RWPE2 (cell line): Measurements from ENCODE around the gene SVIL.

Experiments
- ATAC-seq: fragments of 200-7000 bp; cut with Tn5 transposase; 3 replicates; pipeline ENCODE4 v1.9.1; 2021; ENCODE audit warnings: low read depth
- DNase-seq: peaks from one replicate; pipeline ENCODE4 v3.0.0-alpha.2; 2020; ENCODE audit warnings: low spot score
- H3K27ac ChIP-seq: fragments of 450-650 bp; 2 replicates; pipeline ENCODE4 v1.5.1; 2017; ENCODE audit warnings: mild to moderate bottlenecking; ENCODE audit not compliant: poor library complexity, severe bottlenecking
- H3K27me3 ChIP-seq: fragments of 250-450 bp; sonication (Bioruptor Pico); 2 replicates; pipeline ENCODE4 v1.5.1; 2021; ENCODE audit warnings: mild to moderate bottlenecking, moderate library complexity; ENCODE audit not compliant: insufficient read depth, poor library complexity, severe bottlenecking
- H3K36me3 ChIP-seq: fragments of 250-450 bp; sonication (Bioruptor Pico); 2 replicates; pipeline ENCODE4 v1.5.1; 2020; ENCODE audit warnings: low read depth, mild to moderate bottlenecking, moderate library complexity
- H3K4me1 ChIP-seq: fragments of 250-450 bp; sonication (Bioruptor Pico); 2 replicates; pipeline ENCODE4 v1.5.1; 2021; ENCODE audit warnings: mild to moderate bottlenecking, moderate library complexity; ENCODE audit not compliant: insufficient read depth, poor library complexity, severe bottlenecking
- H3K4me3 ChIP-seq: fragments of 250-450 bp; sonication (Bioruptor Pico); 2 replicates; pipeline ENCODE4 v1.5.1; 2021; ENCODE audit warnings: mild to moderate bottlenecking, moderate library complexity; ENCODE audit not compliant: severe bottlenecking
- H3K9me3 ChIP-seq: fragments of 250-450 bp; sonication (Bioruptor Pico); 2 replicates; pipeline ENCODE4 v1.5.1; 2021; ENCODE audit warnings: mild to moderate bottlenecking, moderate library complexity; ENCODE audit not compliant: severe bottlenecking
- TF ChIP-seq, protein P1 (sequence below): fragments of 450-650 bp; IDR thresholded peaks from one replicate; pipeline ENCODE4 v1.5.1; 2017; ENCODE audit warnings: mild to moderate bottlenecking, moderate library complexity; ENCODE audit not compliant: poor library complexity, severe bottlenecking

Gene SVIL

GRCh38 chr10:29532256-29532878 is 102.4 kb downstream of the SVIL start:
- H3K4me3 ChIP-seq = no peak overlapping the region
- ATAC-seq (no peak), DNase-seq (no peak)
- H3K9me3 ChIP-seq = no peaks in the 10 kb centered on the region
- TF ChIP-seq, protein P1, sequence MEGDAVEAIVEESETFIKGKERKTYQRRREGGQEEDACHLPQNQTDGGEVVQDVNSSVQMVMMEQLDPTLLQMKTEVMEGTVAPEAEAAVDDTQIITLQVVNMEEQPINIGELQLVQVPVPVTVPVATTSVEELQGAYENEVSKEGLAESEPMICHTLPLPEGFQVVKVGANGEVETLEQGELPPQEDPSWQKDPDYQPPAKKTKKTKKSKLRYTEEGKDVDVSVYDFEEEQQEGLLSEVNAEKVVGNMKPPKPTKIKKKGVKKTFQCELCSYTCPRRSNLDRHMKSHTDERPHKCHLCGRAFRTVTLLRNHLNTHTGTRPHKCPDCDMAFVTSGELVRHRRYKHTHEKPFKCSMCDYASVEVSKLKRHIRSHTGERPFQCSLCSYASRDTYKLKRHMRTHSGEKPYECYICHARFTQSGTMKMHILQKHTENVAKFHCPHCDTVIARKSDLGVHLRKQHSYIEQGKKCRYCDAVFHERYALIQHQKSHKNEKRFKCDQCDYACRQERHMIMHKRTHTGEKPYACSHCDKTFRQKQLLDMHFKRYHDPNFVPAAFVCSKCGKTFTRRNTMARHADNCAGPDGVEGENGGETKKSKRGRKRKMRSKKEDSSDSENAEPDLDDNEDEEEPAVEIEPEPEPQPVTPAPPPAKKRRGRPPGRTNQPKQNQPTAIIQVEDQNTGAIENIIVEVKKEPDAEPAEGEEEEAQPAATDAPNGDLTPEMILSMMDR = no peak
- H3K27ac ChIP-seq = no peak overlapping the region
- peaks cover 5% of the 10 kb centered on the region for H3K4me1 ChIP-seq
- H3K27me3 ChIP-seq = no peaks in the 10 kb centered on the region
- peaks cover 3% of the 10 kb centered on the region; the same call in 1 of the 2 replicates for H3K36me3 ChIP-seq

- H3K9me3 ChIP-seq = no peaks in the 10 kb centered on the region
- no peak overlapping the region for H3K27ac ChIP-seq
- TF ChIP-seq, protein P1 = peak; percentile 4
- DNase-seq (no peak), ATAC-seq (no peak)
- H3K4me3 ChIP-seq = no peak overlapping the region
- no peaks in the 10 kb centered on the region for H3K27me3 ChIP-seq
- no peaks in the 10 kb centered on the region for H3K4me1 ChIP-seq
- H3K36me3 ChIP-seq = peaks cover 7% of the 10 kb centered on the region
Measured at GRCh38 chr10:29530112-29530976, 104.4 kb downstream of the SVIL start.

GRCh38 chr10:29529146-29529545 is 105.6 kb downstream of the SVIL start:
- no peak overlapping the region for H3K4me3 ChIP-seq
- no peak overlapping the region for H3K27ac ChIP-seq
- H3K36me3 ChIP-seq = peaks cover 7% of the 10 kb centered on the region
- no peaks in the 10 kb centered on the region for H3K4me1 ChIP-seq
- TF ChIP-seq, protein P1 = no peak
- H3K27me3 ChIP-seq = no peaks in the 10 kb centered on the region
- ATAC-seq (no peak), DNase-seq (no peak)
- H3K9me3 ChIP-seq = no peaks in the 10 kb centered on the region

- Histone ChIP-seq H3K27ac (no peak overlapping the region), H3K27me3 (no peaks in the 10 kb centered on the region), H3K9me3 (no peaks in the 10 kb centered on the region), H3K4me1 (no peaks in the 10 kb centered on the region), H3K36me3 (peaks cover 26% of the 10 kb centered on the region), H3K4me3 (no peak overlapping the region)
- DNase-seq (no peak), ATAC-seq (no peak)
- TF ChIP-seq, protein P1 = no peak
Measured at GRCh38 chr10:29525762-29526161, 109.0 kb downstream of the SVIL start.

DNA sequence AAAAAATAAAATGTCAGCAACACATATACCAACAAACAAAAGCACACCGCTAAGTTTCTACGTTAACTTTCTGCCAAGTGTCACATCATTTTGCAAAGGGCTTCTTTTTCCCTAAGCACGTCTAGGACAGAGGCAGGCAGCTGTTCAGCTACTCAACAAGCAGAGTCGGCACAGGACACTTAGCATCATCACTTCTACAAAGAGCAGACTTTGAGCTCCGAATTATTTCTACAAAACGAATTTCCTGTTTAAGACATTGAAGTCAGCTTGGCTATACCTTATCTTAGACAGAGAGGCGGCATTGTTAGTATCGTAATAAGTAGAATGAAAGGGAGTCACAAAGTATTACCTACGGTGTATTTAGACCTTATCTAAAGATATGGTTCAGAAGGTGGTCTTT is 110.1 kb downstream of the SVIL start:
- DNase-seq = no peak
- no peak for ATAC-seq
- TF ChIP-seq, protein P1 = no peak
- H3K9me3 ChIP-seq = no peaks in the 10 kb centered on the region
- H3K27me3 ChIP-seq = no peaks in the 10 kb centered on the region
- H3K4me1 ChIP-seq = no peaks in the 10 kb centered on the region
- peaks cover 26% of the 10 kb centered on the region for H3K36me3 ChIP-seq
- no peak overlapping the region for H3K27ac ChIP-seq
- H3K4me3 ChIP-seq = no peak overlapping the region
